Measurements from ENCODE around the gene R3HDM4.

Gene R3HDM4

DNA sequence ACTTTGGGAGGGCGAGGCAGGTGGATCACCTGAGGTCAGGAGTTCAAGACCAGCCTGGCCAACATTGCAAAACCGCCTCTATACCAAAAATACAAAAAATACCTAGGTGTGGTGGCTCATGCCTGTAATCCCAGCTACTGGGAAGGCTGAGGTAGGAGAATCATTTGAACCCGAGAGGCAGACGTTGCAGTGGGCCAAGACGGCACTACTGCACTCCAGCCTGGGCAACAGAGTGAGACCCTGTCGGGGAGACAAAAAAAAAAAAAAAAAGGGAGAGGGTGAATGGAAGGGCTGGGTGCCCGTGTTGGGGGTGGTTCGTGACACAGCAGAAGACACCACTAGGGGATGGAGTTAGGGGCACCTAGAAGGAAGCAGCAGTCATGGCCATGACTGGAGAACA, 42.7 kb downstream of the R3HDM4 start:
- Histone ChIP-seq H3K27me3 (no peaks in the 10 kb centered on the region; the same call in 1 of the 2 replicates), H3K9me3 (no peaks in the 10 kb centered on the region), H3K4me3 (ENCODE audit: low read depth, low read length) (no peak overlapping the region), H3K36me3 (peaks cover 20% of the 10 kb centered on the region), H3K4me1 (peaks cover 10% of the 10 kb centered on the region)
- TF ChIP-seq, protein P1, sequence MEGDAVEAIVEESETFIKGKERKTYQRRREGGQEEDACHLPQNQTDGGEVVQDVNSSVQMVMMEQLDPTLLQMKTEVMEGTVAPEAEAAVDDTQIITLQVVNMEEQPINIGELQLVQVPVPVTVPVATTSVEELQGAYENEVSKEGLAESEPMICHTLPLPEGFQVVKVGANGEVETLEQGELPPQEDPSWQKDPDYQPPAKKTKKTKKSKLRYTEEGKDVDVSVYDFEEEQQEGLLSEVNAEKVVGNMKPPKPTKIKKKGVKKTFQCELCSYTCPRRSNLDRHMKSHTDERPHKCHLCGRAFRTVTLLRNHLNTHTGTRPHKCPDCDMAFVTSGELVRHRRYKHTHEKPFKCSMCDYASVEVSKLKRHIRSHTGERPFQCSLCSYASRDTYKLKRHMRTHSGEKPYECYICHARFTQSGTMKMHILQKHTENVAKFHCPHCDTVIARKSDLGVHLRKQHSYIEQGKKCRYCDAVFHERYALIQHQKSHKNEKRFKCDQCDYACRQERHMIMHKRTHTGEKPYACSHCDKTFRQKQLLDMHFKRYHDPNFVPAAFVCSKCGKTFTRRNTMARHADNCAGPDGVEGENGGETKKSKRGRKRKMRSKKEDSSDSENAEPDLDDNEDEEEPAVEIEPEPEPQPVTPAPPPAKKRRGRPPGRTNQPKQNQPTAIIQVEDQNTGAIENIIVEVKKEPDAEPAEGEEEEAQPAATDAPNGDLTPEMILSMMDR (IDR thresholded peaks at IDR 0.05; ENCODE audit: low read depth, low read length): no peak
- DNase-seq: no peak

DNA sequence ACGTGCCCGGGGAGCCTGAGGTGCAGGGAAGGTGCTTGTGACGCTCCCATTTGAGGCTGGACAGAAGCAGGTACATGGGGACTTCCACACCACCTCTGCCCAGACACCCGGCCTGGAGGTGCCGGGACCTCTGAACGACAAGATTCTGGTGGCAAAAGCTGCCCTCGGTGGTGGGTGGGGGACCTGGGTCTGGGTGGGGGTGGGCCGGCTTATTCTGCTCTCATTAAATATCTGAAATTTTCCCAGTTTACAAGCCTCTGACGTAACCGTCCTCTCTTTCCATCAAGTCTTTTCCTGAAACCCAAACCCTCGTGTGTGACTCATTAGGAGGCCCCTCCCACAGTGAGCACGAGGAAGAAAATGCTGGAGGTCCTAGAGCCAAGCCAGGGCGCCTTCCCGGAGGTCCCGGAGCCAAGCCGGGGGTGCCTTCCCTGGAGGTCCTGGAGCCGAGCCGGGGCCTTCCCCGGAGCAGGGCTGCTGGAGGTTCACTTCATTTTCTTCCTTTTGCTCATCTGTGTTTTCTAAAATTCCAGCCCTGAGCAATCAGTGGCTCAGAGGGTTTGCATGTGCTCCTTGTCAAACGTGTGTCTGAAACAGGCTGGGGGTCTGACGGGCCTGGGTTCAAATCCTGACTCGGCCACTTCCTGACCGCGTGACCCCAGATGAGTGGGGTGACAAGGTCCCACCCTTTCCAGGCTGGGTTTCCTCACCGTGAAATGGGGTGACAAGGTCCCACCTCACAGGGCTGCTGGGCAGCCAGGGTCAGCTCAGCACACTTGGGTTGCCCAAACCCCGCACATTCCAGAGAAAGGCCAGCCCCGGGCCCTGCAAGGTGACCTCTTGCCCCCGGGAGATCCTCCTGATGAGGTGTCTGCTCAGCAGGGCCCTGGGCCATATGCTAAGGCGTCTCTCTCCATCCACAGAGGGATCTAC, 43.5 kb downstream of the R3HDM4 start:
- DNase-seq: no peak
- TF ChIP-seq, protein P1 (IDR thresholded peaks at IDR 0.05; ENCODE audit: low read depth, low read length): no peak
- H3K4me3 ChIP-seq (ENCODE audit: low read depth, low read length): no peak overlapping the region
- H3K4me1 ChIP-seq: peaks cover 10% of the 10 kb centered on the region
- H3K36me3 ChIP-seq: peaks cover 15% of the 10 kb centered on the region
- H3K9me3 ChIP-seq: no peaks in the 10 kb centered on the region
- H3K27me3 ChIP-seq: no peaks in the 10 kb centered on the region; the same call in 1 of the 2 replicates

DNA sequence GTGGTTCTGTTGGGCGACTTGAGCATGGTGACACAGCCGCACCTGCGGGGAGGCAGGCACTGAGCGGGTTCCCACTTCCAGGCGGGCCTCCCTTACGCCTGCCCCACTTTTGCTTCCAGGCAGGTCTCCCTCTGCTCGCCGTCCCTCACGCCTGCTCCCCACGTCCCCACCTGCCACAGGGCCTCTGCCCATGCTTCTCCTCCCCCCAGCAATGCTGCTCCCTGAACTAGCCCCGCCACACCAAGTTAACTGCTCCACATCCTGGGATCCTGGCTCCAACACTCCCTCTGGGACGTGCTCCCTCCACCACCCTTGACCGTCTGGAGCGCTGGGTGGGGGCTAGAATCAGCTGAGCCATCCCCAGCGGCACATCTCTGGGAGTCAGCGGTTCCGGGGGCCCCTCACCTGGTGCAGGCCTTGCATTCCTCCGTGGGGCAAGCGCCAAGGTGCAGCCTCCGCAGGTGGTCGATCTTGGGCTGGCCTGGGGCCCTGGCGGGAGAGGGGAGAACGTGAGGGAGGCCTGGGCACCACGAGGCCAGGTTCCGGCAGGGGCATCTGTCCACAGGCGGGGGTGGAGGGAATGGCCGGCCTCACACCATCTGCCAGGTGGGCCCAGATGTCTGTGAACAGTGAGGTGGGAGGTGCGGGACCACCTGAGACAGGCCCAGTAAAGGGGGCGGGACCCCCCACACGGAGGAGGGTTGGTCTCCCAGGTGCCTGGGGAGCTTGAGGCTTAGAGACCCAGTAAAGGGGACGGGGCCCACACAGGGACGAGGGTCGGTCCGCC, 44.4 kb downstream of the R3HDM4 start:
- DNase-seq: no peak
- Histone ChIP-seq H3K27me3 (no peaks in the 10 kb centered on the region; the same call in 1 of the 2 replicates), H3K4me1 (peaks cover 12% of the 10 kb centered on the region), H3K4me3 (ENCODE audit: low read depth, low read length) (no peak overlapping the region), H3K9me3 (no peaks in the 10 kb centered on the region), H3K36me3 (peaks cover 11% of the 10 kb centered on the region)
- TF ChIP-seq, protein P1 (IDR thresholded peaks at IDR 0.05; ENCODE audit: low read depth, low read length): no peak

DNA sequence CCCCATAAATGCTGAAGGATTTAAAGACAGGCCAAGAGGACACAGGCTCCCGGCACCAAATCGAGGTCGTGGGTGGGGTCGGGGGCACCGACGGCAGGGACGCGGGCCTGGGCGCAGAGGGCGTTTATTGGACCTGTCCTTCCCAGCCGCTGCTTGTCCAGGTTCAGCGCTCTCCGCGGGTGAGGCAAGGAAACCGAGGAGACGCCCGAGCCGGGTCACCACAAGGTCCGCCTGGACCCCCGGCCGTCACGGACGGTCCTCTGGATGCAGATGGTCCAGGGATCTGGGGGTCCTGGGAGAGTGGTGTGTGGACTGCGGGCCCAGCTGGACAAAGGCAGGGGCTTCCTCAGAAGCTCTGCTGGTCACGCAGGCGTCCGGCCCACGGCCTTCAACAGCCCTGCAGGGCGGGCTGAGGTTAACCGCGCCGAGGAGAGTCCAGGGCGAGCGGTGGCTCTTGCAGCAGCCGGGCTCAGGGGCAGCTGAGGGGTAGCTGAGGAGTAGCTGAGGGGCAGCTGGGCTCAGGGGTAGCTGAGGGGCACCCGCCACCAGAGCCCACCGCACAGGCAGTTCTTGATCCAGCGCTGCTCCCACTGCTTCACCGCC, 45.1 kb downstream of the R3HDM4 start:
- H3K4me3 ChIP-seq (ENCODE audit: low read depth, low read length): no peak overlapping the region
- peaks cover 11% of the 10 kb centered on the region for H3K36me3 ChIP-seq
- H3K9me3 ChIP-seq: no peaks in the 10 kb centered on the region
- no peak for DNase-seq
- peaks cover 12% of the 10 kb centered on the region for H3K4me1 ChIP-seq
- no peaks in the 10 kb centered on the region; the same call in 1 of the 2 replicates for H3K27me3 ChIP-seq
- TF ChIP-seq, protein P1 (IDR thresholded peaks at IDR 0.05; ENCODE audit: low read depth, low read length): no peak

DNA sequence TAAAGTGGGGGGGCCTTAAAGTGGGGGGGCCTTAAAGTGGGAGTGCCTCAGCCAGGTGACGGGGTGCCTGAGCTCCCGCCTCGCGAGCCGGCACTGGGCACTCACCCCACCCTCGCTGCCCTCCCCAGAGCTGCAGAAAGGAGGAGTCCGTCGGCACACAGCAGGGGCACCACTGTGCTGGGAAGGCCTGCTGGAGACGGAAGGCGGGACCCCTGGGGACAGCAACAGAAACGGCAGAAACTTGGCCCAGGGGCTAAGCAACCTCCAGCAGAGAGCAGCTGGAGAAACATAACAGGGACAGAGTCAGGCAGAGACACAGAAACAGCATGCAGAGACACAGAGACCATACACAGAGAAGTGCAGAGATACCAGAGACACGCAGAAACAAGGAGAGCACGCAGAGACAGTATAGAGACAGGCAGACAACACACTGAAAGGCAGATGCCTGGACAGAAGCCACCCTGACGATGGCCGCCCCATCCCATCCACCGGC, 45.7 kb downstream of the R3HDM4 start:
- Histone ChIP-seq H3K4me3 (ENCODE audit: low read depth, low read length) (no peak overlapping the region), H3K27me3 (no peaks in the 10 kb centered on the region; the same call in 1 of the 2 replicates), H3K36me3 (peaks cover 11% of the 10 kb centered on the region), H3K4me1 (peaks cover 12% of the 10 kb centered on the region), H3K9me3 (no peaks in the 10 kb centered on the region)
- no peak for DNase-seq
- TF ChIP-seq, protein P1 (IDR thresholded peaks at IDR 0.05; ENCODE audit: low read depth, low read length): no peak

All from BE2C (cell line).